Neuronal stem cell (in vitro differentiated cells): Measurements from ENCODE around the gene SLC28A1.
A peak's percentile ranks its signal among the peaks of the same experiment; 100 is the strongest.

Source experiments
- DNase-seq: peaks from one replicate; pipeline ENCODE4 v3.0.0-alpha.2; 2013; ENCODE audit warnings: low spot score
- H2AFZ ChIP-seq: one replicate; pipeline ENCODE4 v1.6.1; 2013; ENCODE audit warnings: mild to moderate bottlenecking, low read length, inconsistent platforms
- H2AK5ac ChIP-seq: 2 replicates; pipeline ENCODE4 v1.6.1; 2013; ENCODE audit warnings: low read depth, mild to moderate bottlenecking, inconsistent platforms, low read length, moderate library complexity, mixed read lengths
- H2BK120ac ChIP-seq: 2 replicates; pipeline ENCODE4 v1.6.1; 2013; ENCODE audit warnings: low read depth, mild to moderate bottlenecking, inconsistent platforms, low read length, moderate library complexity, mixed read lengths
- H2BK12ac ChIP-seq: one replicate; pipeline ENCODE4 v1.6.1; 2013; ENCODE audit warnings: low read length, inconsistent platforms
- H2BK15ac ChIP-seq: 2 replicates; pipeline ENCODE4 v1.6.1; 2013; ENCODE audit warnings: mild to moderate bottlenecking, low read length, inconsistent platforms, mixed read lengths
- H2BK5ac ChIP-seq: one replicate; pipeline ENCODE4 v1.6.1; 2013; ENCODE audit warnings: inconsistent platforms, mild to moderate bottlenecking, low read length, moderate library complexity
- H3K14ac ChIP-seq: one replicate; pipeline ENCODE4 v1.6.1; 2013; ENCODE audit warnings: low read length, inconsistent platforms
- H3K18ac ChIP-seq: 2 replicates; pipeline ENCODE4 v1.6.1; 2013; ENCODE audit warnings: low read length, inconsistent platforms
- H3K23ac ChIP-seq: 2 replicates; pipeline ENCODE4 v1.6.1; 2013; ENCODE audit warnings: low read depth, mild to moderate bottlenecking, mixed read lengths, low read length, inconsistent platforms; ENCODE audit not compliant: poor library complexity
- H3K27ac ChIP-seq: replicated peaks from 3 replicates; pipeline ENCODE4 v1.5.1; 2013; ENCODE audit warnings: low read length, inconsistent platforms
- H3K27me3 ChIP-seq, 3 experiments: 2 replicates each; pipeline ENCODE4 v1.6.1; 2013; ENCODE audit warnings: low read length in 3 of 3, mild to moderate bottlenecking in 2 of 3, inconsistent platforms in 1 of 3, low read depth in 1 of 3, mixed read lengths in 1 of 3, moderate library complexity in 1 of 3; ENCODE audit not compliant: control insufficient read depth in 3 of 3, insufficient read depth in 3 of 3
- H3K36me3 ChIP-seq, 2 donors: replicated peaks in 1 of 2; 2 replicates each; pipeline ENCODE4 v1.6.1; 2013; ENCODE audit warnings: low read length in 2 of 2; ENCODE audit not compliant: control insufficient read depth in 2 of 2, insufficient read depth in 2 of 2
- H3K4ac ChIP-seq: 2 replicates; pipeline ENCODE4 v1.6.1; 2013; ENCODE audit warnings: inconsistent platforms, mild to moderate bottlenecking, low read length, moderate library complexity
- H3K4me1 ChIP-seq, 2 donors: 1 replicate in 1 of 2; 2 replicates in 1 of 2; pipeline ENCODE4 v1.6.1; 2013; ENCODE audit warnings: low read length in 2 of 2, low read depth in 1 of 2; ENCODE audit not compliant: control insufficient read depth in 2 of 2, insufficient read depth in 1 of 2
- H3K4me2 ChIP-seq: one replicate; pipeline ENCODE4 v1.6.1; 2013; ENCODE audit warnings: mild to moderate bottlenecking, low read length, inconsistent platforms; ENCODE audit not compliant: insufficient read depth, poor library complexity, severe bottlenecking
- H3K4me3 ChIP-seq, 2 donors: 2 replicates each; pipeline ENCODE4 v1.5.1; 2013; ENCODE audit warnings: low read length in 2 of 2, mild to moderate bottlenecking in 2 of 2, inconsistent platforms in 1 of 2, moderate library complexity in 1 of 2
- H3K79me1 ChIP-seq: one replicate; pipeline ENCODE4 v1.6.1; 2013; ENCODE audit warnings: low read depth, mild to moderate bottlenecking, inconsistent platforms, low read length, moderate library complexity
- H3K9ac ChIP-seq: one replicate; pipeline ENCODE4 v1.6.1; 2013; ENCODE audit warnings: mild to moderate bottlenecking, low read depth, low read length, inconsistent platforms; ENCODE audit not compliant: poor library complexity
- H3K9me3 ChIP-seq, 2 donors: replicated peaks in 1 of 2; 2 replicates each; pipeline versions ENCODE3 to v1.6.1; 2013; ENCODE audit warnings: low read length in 2 of 2, mild to moderate bottlenecking in 2 of 2, inconsistent platforms in 1 of 2, low read depth in 1 of 2, mixed read lengths in 1 of 2, moderate library complexity in 1 of 2; ENCODE audit not compliant: control insufficient read depth in 2 of 2, insufficient read depth in 1 of 2
- H4K8ac ChIP-seq: one replicate; pipeline ENCODE4 v1.6.1; 2013; ENCODE audit warnings: low read depth, mild to moderate bottlenecking, inconsistent platforms, low read length, moderate library complexity
- H4K91ac ChIP-seq: one replicate; pipeline ENCODE4 v1.6.1; 2013; ENCODE audit warnings: low read length, low read depth, mild to moderate bottlenecking, inconsistent platforms; ENCODE audit not compliant: poor library complexity
- WGBS, 2 donors: extraction: QIAGEN DNeasy Blood & Tissue Kit; methylation state at CpG; one replicate each; pipeline ENCODE4 v1.1.7; 2013; ENCODE audit warnings: missing lambda C conversion rate in 2 of 2, mixed read lengths in 1 of 2; ENCODE audit not compliant: insufficient read length in 2 of 2, insufficient replicate concordance in 1 of 2; ENCODE audit errors: extremely low coverage in 2 of 2; 5-methylcytosine and 5-hydroxymethylcytosine counted together

The SLC28A1 gene

GRCh38 chr15:84904419-84904818 is 20.0 kb downstream of the SLC28A1 start:
- DNase-seq, result no peak
- Histone ChIP-seq H3K18ac (no peak overlapping the region), H3K14ac (peak overlapping the region; percentile 12), H2AFZ (peak overlapping the region; percentile 18), H3K4me1 (no peaks in the 10 kb centered on the region), H2AK5ac (no peak overlapping the region), H3K4ac (no peak overlapping the region), H2BK15ac (no peak overlapping the region), H3K9ac (peak overlapping the region; percentile 50), H2BK5ac (peak overlapping the region; percentile 6), H3K4me2 (no peak overlapping the region), H3K79me1 (no peaks in the 10 kb centered on the region), H3K36me3 (no peaks in the 10 kb centered on the region), H4K8ac (no peak overlapping the region), H3K23ac (no peak overlapping the region), H3K4me3 (no peak overlapping the region), H2BK12ac (no peak overlapping the region), H3K9me3 (peaks cover 0 to 5% of the 10 kb centered on the region in 2 donors), H2BK120ac (no peak overlapping the region), H4K91ac (no peak overlapping the region), H3K27me3 (peaks cover 0 to 4% (median 0%) of the 10 kb centered on the region in 3 experiments), H3K27ac (no peak overlapping the region)
- WGBS, 2 donors, result no CpG with 5 or more reads among the region's 2 CpGs

- Histone ChIP-seq H3K14ac (no peak overlapping the region), H3K79me1 (no peaks in the 10 kb centered on the region), H3K4ac (no peak overlapping the region), H2AK5ac (no peak overlapping the region), H3K36me3 (no peaks in the 10 kb centered on the region), H4K8ac (peak overlapping the region; percentile 82), H3K23ac (no peak overlapping the region), H3K4me3 (no peak overlapping the region), H2BK120ac (peak overlapping the region; percentile 24), H3K4me2 (no peak overlapping the region), H2BK15ac (no peak overlapping the region), H3K27me3 (peaks cover 0 to 5% (median 0%) of the 10 kb centered on the region in 3 experiments), H3K9me3 (peaks cover 0 to 5% of the 10 kb centered on the region in 2 donors), H2AFZ (no peak overlapping the region), H3K27ac (no peak overlapping the region), H3K4me1 (no peaks in the 10 kb centered on the region), H4K91ac (no peak overlapping the region), H3K18ac (peak overlapping the region; percentile 57), H2BK5ac (no peak overlapping the region), H2BK12ac (no peak overlapping the region), H3K9ac (peak overlapping the region; percentile 50)
- no peak for DNase-seq
- WGBS, 2 donors, result no CpG with 5 or more reads among the region's 15 CpGs
Measured at GRCh38 chr15:84905016-84905916, 20.8 kb downstream of the SLC28A1 start.

- Histone ChIP-seq H3K36me3 (no peaks in the 10 kb centered on the region), H2BK5ac (no peak overlapping the region), H2BK120ac (no peak overlapping the region), H3K27ac (no peak overlapping the region), H2AK5ac (no peak overlapping the region), H3K79me1 (no peaks in the 10 kb centered on the region), H3K18ac (no peak overlapping the region), H4K8ac (no peak overlapping the region), H3K9ac (no peak overlapping the region), H3K4me1 (no peaks in the 10 kb centered on the region), H2BK15ac (no peak overlapping the region), H3K23ac (no peak overlapping the region), H3K14ac (no peak overlapping the region), H3K4me3 (no peak overlapping the region), H3K4ac (no peak overlapping the region), H3K9me3 (no peaks in the 10 kb centered on the region), H2AFZ (no peak overlapping the region), H2BK12ac (no peak overlapping the region), H3K4me2 (no peak overlapping the region), H3K27me3 (peaks cover 0 to 5% (median 0%) of the 10 kb centered on the region in 3 experiments), H4K91ac (no peak overlapping the region)
- DNase-seq, result no peak
- WGBS, 2 donors, result no CpG with 5 or more reads among the region's 4 CpGs
Measured at GRCh38 chr15:84907731-84908130, 23.3 kb downstream of the SLC28A1 start.

- peak overlapping the region; percentile 48 for H2AFZ ChIP-seq
- no peak overlapping the region for H2BK12ac ChIP-seq
- H3K14ac ChIP-seq, result no peak overlapping the region
- no peak overlapping the region for H3K18ac ChIP-seq
- WGBS, 2 donors, result no CpG with 5 or more reads among the region's 13 CpGs
- H3K9me3 ChIP-seq, result no peaks in the 10 kb centered on the region
- H3K79me1 ChIP-seq, result no peaks in the 10 kb centered on the region
- no peak overlapping the region for H3K23ac ChIP-seq
- no peak overlapping the region for H4K8ac ChIP-seq
- peaks cover 0 to 5% (median 0%) of the 10 kb centered on the region in 3 experiments for H3K27me3 ChIP-seq
- no peak overlapping the region for H3K27ac ChIP-seq
- H4K91ac ChIP-seq, result no peak overlapping the region
- H3K4me3 ChIP-seq, result no peak overlapping the region
- no peak overlapping the region for H3K4me2 ChIP-seq
- H3K4ac ChIP-seq, result no peak overlapping the region
- DNase-seq, result no peak
- H2BK120ac ChIP-seq, result peak overlapping the region; percentile 43
- H2BK5ac ChIP-seq, result no peak overlapping the region
- no peaks in the 10 kb centered on the region for H3K36me3 ChIP-seq
- H3K4me1 ChIP-seq, result no peaks in the 10 kb centered on the region
- no peak overlapping the region for H2BK15ac ChIP-seq
- H2AK5ac ChIP-seq, result no peak overlapping the region
- no peak overlapping the region for H3K9ac ChIP-seq
Measured at GRCh38 chr15:84908564-84908963, 24.1 kb downstream of the SLC28A1 start.
